Measurements from ENCODE around the gene LRRC36. TPM values are rescaled to one million over a fixed set of nuclear protein-coding genes. Genes with fewer than 3 reads are reported as not detected.

Gene LRRC36
- total RNA-seq, 1 donor from 2014 or later: 0.69 TPM

- Mint-ChIP-seq H3K27me3 (peaks cover 8% of the 10 kb centered on the region), H3K4me3 (no peak overlapping the region), H3K4me1 (no peaks in the 10 kb centered on the region), H3K27ac (no peak overlapping the region), H3K9me3 (no peaks in the 10 kb centered on the region), H3K36me3 (ENCODE audit: low read depth) (no peaks in the 10 kb centered on the region)
- no peak for TF ChIP-seq CTCF (IDR thresholded peaks at IDR 0.05)
- POLR2A ChIA-PET: interaction anchor here (0.6 kb wide), 1 partner anchor 13 kb away, joined by 4 read pairs; no protein-coding TSS in a partner anchor
- DNase-seq: no peak
- CTCF ChIA-PET: no interaction called here
- ATAC-seq (ENCODE audit: low read depth): no peak
- intact Hi-C loops (cut with micrococcal nuclease): no loop called here
Observed at GRCh38 chr16:67403976-67404555, 77.5 kb downstream of the LRRC36 start.

- H3K4me3 Mint-ChIP-seq: no peak overlapping the region
- no peaks in the 10 kb centered on the region for H3K9me3 Mint-ChIP-seq
- H3K4me1 Mint-ChIP-seq: no peaks in the 10 kb centered on the region
- ChIA-PET POLR2A (no interaction called here), CTCF (no interaction called here)
- no peak for TF ChIP-seq CTCF (IDR thresholded peaks at IDR 0.05)
- ATAC-seq (ENCODE audit: low read depth): no peak
- DNase-seq: no peak
- peaks cover 8% of the 10 kb centered on the region for H3K27me3 Mint-ChIP-seq
- intact Hi-C loops (cut with micrococcal nuclease): no loop called here
- H3K36me3 Mint-ChIP-seq (ENCODE audit: low read depth): no peaks in the 10 kb centered on the region
- no peak overlapping the region for H3K27ac Mint-ChIP-seq
Observed at GRCh38 chr16:67404740-67405226, 78.2 kb downstream of the LRRC36 start.

- DNase-seq (no peak), ATAC-seq (ENCODE audit: low read depth) (no peak)
- H3K27ac Mint-ChIP-seq: no peak overlapping the region
- TF ChIP-seq CTCF (IDR thresholded peaks at IDR 0.05): no peak
- no peaks in the 10 kb centered on the region for H3K4me1 Mint-ChIP-seq
- no peaks in the 10 kb centered on the region for H3K36me3 Mint-ChIP-seq (ENCODE audit: low read depth)
- intact Hi-C loops (cut with micrococcal nuclease): no loop called here
- ChIA-PET POLR2A (no interaction called here), CTCF (no interaction called here)
- H3K9me3 Mint-ChIP-seq: no peaks in the 10 kb centered on the region
- H3K27me3 Mint-ChIP-seq: peaks cover 8% of the 10 kb centered on the region
- H3K4me3 Mint-ChIP-seq: no peak overlapping the region
Observed at GRCh38 chr16:67405336-67405735, 78.7 kb downstream of the LRRC36 start.

GRCh38 chr16:67406111-67406971, 79.7 kb downstream of the LRRC36 start:
- no peaks in the 10 kb centered on the region for H3K9me3 Mint-ChIP-seq
- DNase-seq (no peak), ATAC-seq (ENCODE audit: low read depth) (no peak)
- no peak overlapping the region for H3K4me3 Mint-ChIP-seq
- H3K36me3 Mint-ChIP-seq (ENCODE audit: low read depth): no peaks in the 10 kb centered on the region
- ChIA-PET POLR2A (no interaction called here), CTCF (interaction anchor here (1.5 kb wide), 1 partner anchor 10 kb away, joined by 3 read pairs; the partner anchor contains the start of gene ZDHHC1)
- no peak overlapping the region for H3K27ac Mint-ChIP-seq
- no peak for TF ChIP-seq CTCF (IDR thresholded peaks at IDR 0.05)
- peaks cover 6% of the 10 kb centered on the region for H3K27me3 Mint-ChIP-seq
- H3K4me1 Mint-ChIP-seq: no peaks in the 10 kb centered on the region
- intact Hi-C loops (cut with micrococcal nuclease): no loop called here

- Mint-ChIP-seq H3K9me3 (no peaks in the 10 kb centered on the region), H3K27ac (no peak overlapping the region)
Observed at GRCh38 chr16:67407176-67407787, 80.7 kb downstream of the LRRC36 start.

More at GRCh38 chr16:67407176-67407787, 80.7 kb downstream of the LRRC36 start:
- intact Hi-C loops (cut with micrococcal nuclease): no loop called here
- POLR2A ChIA-PET: no interaction called here
- no peak overlapping the region for H3K4me3 Mint-ChIP-seq
- no peak for TF ChIP-seq CTCF (IDR thresholded peaks at IDR 0.05)
- peaks cover 1% of the 10 kb centered on the region for H3K27me3 Mint-ChIP-seq
- DNase-seq (no peak), ATAC-seq (ENCODE audit: low read depth) (no peak)
- CTCF ChIA-PET: interaction anchor here (1.5 kb wide), 1 partner anchor 9 kb away, joined by 3 read pairs; the partner anchor contains the start of gene ZDHHC1
- H3K4me1 Mint-ChIP-seq: no peaks in the 10 kb centered on the region
- H3K36me3 Mint-ChIP-seq (ENCODE audit: low read depth): no peaks in the 10 kb centered on the region

Measured in activated B cell treated with CpG ODN at 0.5 μM for 24 hours (primary cell).